HEK293 (cell line): ENCODE measurements around the gene EMD.

Experiments used
- CTCF ChIA-PET: fragments of 350-600 bp; formaldehyde crosslinking; extraction: SDS; loops from one replicate; lab custom pipeline; 2021; ENCODE audit warnings: antibody characterized with exemption; lab: Yijun Ruan, JAX
- POLR2A ChIA-PET: fragments of 300-600 bp; formaldehyde crosslinking; extraction: SDS; loops from one replicate; lab custom pipeline; 2020; ENCODE audit warnings: antibody characterized with exemption, inconsistent platforms; lab: Yijun Ruan, JAX
- H3K27ac ChIP-seq: fragments of 200-500 bp; sonication (Bioruptor generic); 2 replicates; pipeline ENCODE4 v1.5.1; 2014; ENCODE audit warnings: low read depth, low read length, control low read depth, inconsistent platforms; ENCODE audit errors: extremely low read depth
- H3K36me3 ChIP-seq, 2 experiments: fragments of 200-500 bp in 1 of 2; sonication (Bioruptor generic) in 1 of 2; 1 replicate in 1 of 2; 2 replicates in 1 of 2; pipeline ENCODE4 v1.5.1; 2014 to 2017; ENCODE audit warnings: inconsistent platforms in 2 of 2, low read length in 2 of 2; ENCODE audit not compliant: control insufficient read depth in 2 of 2, insufficient read depth in 1 of 2
- H3K4me1 ChIP-seq: fragments of 200-500 bp; sonication (Bioruptor generic); 2 replicates; pipeline ENCODE4 v1.5.1; 2014; ENCODE audit warnings: mild to moderate bottlenecking, low read length, inconsistent platforms; ENCODE audit not compliant: control insufficient read depth, insufficient read depth
- H3K4me3 ChIP-seq: 2 replicates; pipeline ENCODE4 v1.5.1; 2011; ENCODE audit warnings: low read depth, mild to moderate bottlenecking, control low read depth, low read length, moderate library complexity
- H3K9me3 ChIP-seq: fragments of 200-500 bp; sonication (Bioruptor generic); 2 replicates; pipeline ENCODE4 v1.5.1; 2014; ENCODE audit warnings: low read depth, low read length, inconsistent platforms; ENCODE audit not compliant: control insufficient read depth, insufficient read depth
- GLIS1 ChIP-seq: fragments of 450-650 bp; formaldehyde crosslinking; IDR thresholded peaks from 2 replicates; pipeline ENCODE4 v1.5.1; 2016; ENCODE audit warnings: missing biosample characterization, missing genetic modification characterization
- GLIS2 ChIP-seq: fragments of 450-650 bp; formaldehyde crosslinking; IDR thresholded peaks from 2 replicates; pipeline ENCODE4 v1.5.1; 2016; ENCODE audit warnings: missing biosample characterization, missing genetic modification characterization
- IKZF3 ChIP-seq: fragments of 450-650 bp; IDR thresholded peaks from 2 replicates; pipeline ENCODE4 v1.5.0; 2018; ENCODE audit warnings: missing biosample characterization, mild to moderate bottlenecking, missing genetic modification characterization, moderate library complexity
- MYNN ChIP-seq: fragments of 450-650 bp; formaldehyde crosslinking; IDR thresholded peaks from 2 replicates; pipeline ENCODE4 v1.5.1; 2016; ENCODE audit warnings: missing biosample characterization, missing genetic modification characterization, borderline replicate concordance
- OSR2 ChIP-seq: fragments of 450-650 bp; formaldehyde crosslinking; IDR thresholded peaks from 2 replicates; pipeline ENCODE4 v1.5.1; 2016; ENCODE audit warnings: missing biosample characterization, missing genetic modification characterization
- PRDM10 ChIP-seq: fragments of 450-650 bp; formaldehyde crosslinking; IDR thresholded peaks from 2 replicates; pipeline ENCODE4 v1.5.1; 2016; ENCODE audit warnings: missing biosample characterization, missing genetic modification characterization
- REST ChIP-seq: fragments of 450-650 bp; formaldehyde crosslinking; IDR thresholded peaks from 2 replicates; pipeline ENCODE4 v1.5.1; 2016; ENCODE audit warnings: missing biosample characterization, missing genetic modification characterization
- SP2 ChIP-seq: fragments of 450-650 bp; formaldehyde crosslinking; IDR thresholded peaks from 2 replicates; pipeline ENCODE4 v1.5.1; 2016; ENCODE audit warnings: missing biosample characterization, missing genetic modification characterization
- TCF7L2 ChIP-seq: IDR thresholded peaks from 2 replicates; pipeline ENCODE4 v1.6.1; 2011; ENCODE audit warnings: low read depth, mild to moderate bottlenecking, inconsistent platforms, low read length, moderate library complexity, borderline replicate concordance
- WT1 ChIP-seq: fragments of 450-650 bp; formaldehyde crosslinking; IDR thresholded peaks from 2 replicates; pipeline ENCODE4 v1.5.1; 2016; ENCODE audit warnings: missing biosample characterization, missing genetic modification characterization
- ZBTB48 ChIP-seq: fragments of 450-650 bp; formaldehyde crosslinking; IDR thresholded peaks from 2 replicates; pipeline ENCODE4 v1.5.1; 2016; ENCODE audit warnings: missing biosample characterization, missing genetic modification characterization
- ZEB2 ChIP-seq: fragments of 450-650 bp; formaldehyde crosslinking; IDR thresholded peaks from 2 replicates; pipeline ENCODE4 v1.5.1; 2016; ENCODE audit warnings: missing biosample characterization, missing genetic modification characterization
- ZNF175 ChIP-seq: fragments of 450-650 bp; formaldehyde crosslinking; IDR thresholded peaks from 2 replicates; pipeline ENCODE4 v1.5.1; 2016; ENCODE audit warnings: missing biosample characterization, missing genetic modification characterization
- ZNF2 ChIP-seq: fragments of 450-650 bp; formaldehyde crosslinking; IDR thresholded peaks from 2 replicates; pipeline ENCODE4 v1.5.1; 2016; ENCODE audit warnings: missing biosample characterization, missing genetic modification characterization
- ZNF335 ChIP-seq: fragments of 450-650 bp; formaldehyde crosslinking; conservative IDR thresholded peaks from 2 replicates; pipeline ENCODE4 v1.5.1; 2016; ENCODE audit warnings: missing biosample characterization, missing genetic modification characterization
- ZNF354C ChIP-seq: fragments of 450-650 bp; formaldehyde crosslinking; IDR thresholded peaks from 2 replicates; pipeline ENCODE4 v1.5.1; 2016; ENCODE audit warnings: missing biosample characterization, missing genetic modification characterization, low read depth, borderline replicate concordance
- ZNF544 ChIP-seq: fragments of 450-650 bp; formaldehyde crosslinking; IDR thresholded peaks from 2 replicates; pipeline ENCODE4 v1.5.0; 2017; ENCODE audit warnings: missing biosample characterization, missing genetic modification characterization
- ZNF600 ChIP-seq: fragments of 450-650 bp; formaldehyde crosslinking; IDR thresholded peaks from 2 replicates; pipeline ENCODE4 v1.5.1; 2016; ENCODE audit warnings: missing biosample characterization, missing genetic modification characterization
- ZNF654 ChIP-seq: fragments of 450-650 bp; formaldehyde crosslinking; IDR thresholded peaks from 2 replicates; pipeline ENCODE4 v1.5.1; 2016; ENCODE audit warnings: low read depth, missing biosample characterization, missing genetic modification characterization
- ZNF664 ChIP-seq: fragments of 450-650 bp; formaldehyde crosslinking; IDR thresholded peaks from 2 replicates; pipeline ENCODE4 v1.5.1; 2016; ENCODE audit warnings: missing biosample characterization, missing genetic modification characterization
- ZNF677 ChIP-seq: fragments of 450-650 bp; IDR thresholded peaks from 2 replicates; pipeline ENCODE4 v1.5.0; 2018; ENCODE audit warnings: missing biosample characterization, mild to moderate bottlenecking, missing genetic modification characterization, moderate library complexity
- ZNF707 ChIP-seq: fragments of 450-650 bp; formaldehyde crosslinking; IDR thresholded peaks from 2 replicates; pipeline ENCODE4 v1.5.1; 2016; ENCODE audit warnings: missing biosample characterization, missing genetic modification characterization
- TF ChIP-seq, protein P1 (sequence below): fragments of 450-650 bp; formaldehyde crosslinking; IDR thresholded peaks from 2 replicates; pipeline ENCODE4 v1.5.1; 2016; ENCODE audit warnings: missing biosample characterization, missing genetic modification characterization

EMD gene

DNA sequence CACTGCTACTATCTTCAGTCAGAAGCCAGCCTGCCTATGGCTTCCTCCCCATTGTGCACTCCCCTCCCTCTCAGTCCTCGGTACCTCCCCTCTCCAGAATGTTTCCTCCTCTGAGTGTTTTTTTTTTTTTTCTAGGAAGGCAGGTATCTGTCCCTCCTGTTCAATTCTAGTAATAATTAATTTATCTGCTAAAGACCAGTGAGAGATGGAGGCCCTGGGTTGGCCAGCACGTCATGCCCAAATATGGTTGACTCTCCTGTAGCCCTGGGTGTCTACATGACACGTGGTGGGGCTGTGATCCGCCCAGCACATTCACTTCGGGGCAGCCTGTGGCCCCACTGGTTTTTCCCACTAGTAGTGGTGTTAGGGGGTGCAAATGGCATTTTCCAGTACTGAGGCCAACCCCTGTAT, 6.5 kb upstream of the EMD start:
- ChIA-PET POLR2A (interaction anchor here (0.9 to 2.4 kb wide), 8 partner anchors 7 to 118 kb away, joined by 3 to 19 read pairs (median 4); partner anchors contain the start of genes DNASE1L1, LAGE3, RPL10 and SLC10A3), CTCF (interaction anchor here (0.6 to 3.8 kb wide), 16 partner anchors 9 to 610 kb away, joined by 3 to 29 read pairs (median 4); partner anchors contain the start of gene UBL4A)
- peaks cover 0 to 21% of the 10 kb centered on the region in 2 experiments; a peak in 1 of 3 replicates for H3K36me3 ChIP-seq
- peaks cover 16% of the 10 kb centered on the region for H3K4me1 ChIP-seq
- no peaks in the 10 kb centered on the region for H3K9me3 ChIP-seq
- no peak overlapping the region for H3K4me3 ChIP-seq
- TF ChIP-seq SP2 (tag by site-specific recombination): peak; percentile 33; the same call in 1 of the 2 replicates
- TF ChIP-seq WT1 (tag by site-specific recombination): peak; percentile 72
- TF ChIP-seq PRDM10 (tag by site-specific recombination): peak; percentile 30; the same call in 1 of the 2 replicates
- TF ChIP-seq OSR2: peak; percentile 34; the same call in 1 of the 2 replicates
- TF ChIP-seq ZNF664: 0 out of 2 replicates have a peak, but pooled peaks have one; percentile 15
- no peak for TF ChIP-seq ZNF354C (tag by site-specific recombination)
- TF ChIP-seq ZNF677: no peak
- no peak for TF ChIP-seq MYNN (tag by site-specific recombination)
- no peak overlapping the region for H3K27ac ChIP-seq

GRCh38 chrX:154373340-154374306, 5.5 kb upstream of the EMD start:
- Histone ChIP-seq H3K4me3 (peak overlapping the region; percentile 42), H3K27ac (peak overlapping the region; percentile 55), H3K36me3 (peaks cover 0 to 11% of the 10 kb centered on the region in 2 experiments; a peak in 1 of 3 replicates), H3K9me3 (no peaks in the 10 kb centered on the region), H3K4me1 (peaks cover 18% of the 10 kb centered on the region)
- ChIA-PET CTCF (interaction anchor here (0.6 to 3.8 kb wide), 23 partner anchors 9 to 360 kb away, joined by 3 to 29 read pairs (median 3); partner anchors contain the start of gene UBL4A), POLR2A (interaction anchor here (0.8 to 2.4 kb wide), 11 partner anchors 8 to 168 kb away, joined by 3 to 19 read pairs (median 4); partner anchors contain the start of genes DNASE1L1, LAGE3, RPL10 and SLC10A3)
- TF ChIP-seq ZNF335 (tag by site-specific recombination): peak; percentile 39
- peak; percentile 80 for TF ChIP-seq IKZF3
- no peak for TF ChIP-seq REST (tag by site-specific recombination)
- TF ChIP-seq OSR2: peak; percentile 33
- TF ChIP-seq GLIS2 (tag by site-specific recombination): peak; percentile 53
- peak; percentile 49; the same call in 1 of the 2 replicates for TF ChIP-seq ZBTB48 (tag by site-specific recombination)
- TF ChIP-seq ZNF175 (tag by site-specific recombination): no peak
- TF ChIP-seq ZNF654 (tag by site-specific recombination): peak; percentile 16; the same call in 1 of the 2 replicates
- no peak for TF ChIP-seq TCF7L2
- peak; percentile 31; the same call in 1 of the 2 replicates for TF ChIP-seq ZNF600
- TF ChIP-seq ZNF2 (tag by site-specific recombination): 0 out of 2 replicates have a peak, but pooled peaks have one; percentile 17
- peak; percentile 47 for TF ChIP-seq GLIS1 (tag by site-specific recombination)
- TF ChIP-seq ZNF544 (tag by site-specific recombination): no peak
- TF ChIP-seq SP2 (tag by site-specific recombination): peak; percentile 58
- TF ChIP-seq, protein P1, sequence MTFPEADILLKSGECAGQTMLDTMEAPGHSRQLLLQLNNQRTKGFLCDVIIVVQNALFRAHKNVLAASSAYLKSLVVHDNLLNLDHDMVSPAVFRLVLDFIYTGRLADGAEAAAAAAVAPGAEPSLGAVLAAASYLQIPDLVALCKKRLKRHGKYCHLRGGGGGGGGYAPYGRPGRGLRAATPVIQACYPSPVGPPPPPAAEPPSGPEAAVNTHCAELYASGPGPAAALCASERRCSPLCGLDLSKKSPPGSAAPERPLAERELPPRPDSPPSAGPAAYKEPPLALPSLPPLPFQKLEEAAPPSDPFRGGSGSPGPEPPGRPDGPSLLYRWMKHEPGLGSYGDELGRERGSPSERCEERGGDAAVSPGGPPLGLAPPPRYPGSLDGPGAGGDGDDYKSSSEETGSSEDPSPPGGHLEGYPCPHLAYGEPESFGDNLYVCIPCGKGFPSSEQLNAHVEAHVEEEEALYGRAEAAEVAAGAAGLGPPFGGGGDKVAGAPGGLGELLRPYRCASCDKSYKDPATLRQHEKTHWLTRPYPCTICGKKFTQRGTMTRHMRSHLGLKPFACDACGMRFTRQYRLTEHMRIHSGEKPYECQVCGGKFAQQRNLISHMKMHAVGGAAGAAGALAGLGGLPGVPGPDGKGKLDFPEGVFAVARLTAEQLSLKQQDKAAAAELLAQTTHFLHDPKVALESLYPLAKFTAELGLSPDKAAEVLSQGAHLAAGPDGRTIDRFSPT (tag by site-specific recombination): peak; percentile 78; the same call in 1 of the 2 replicates
- TF ChIP-seq ZNF707: peak; percentile 56; the same call in 1 of the 2 replicates
- peak; percentile 91 for TF ChIP-seq ZEB2
